Bronchial smooth muscle cell (primary cell): Measurements from ENCODE around the gene SETBP1. TPM values are rescaled to one million over a fixed set of nuclear protein-coding genes. Genes with fewer than 3 reads are reported as not detected.

Experiments used
- total RNA-seq: library from RNA; depleted of rRNA; stranded (reverse); fragments of >200 nt; gene quantifications from 2 replicates; pipeline ENCODE4 v1.2.1, GENCODE V29; 2014

Gene SETBP1
- total RNA-seq, result 5.2 and 5.6 TPM in 2 replicates

GRCh38 chr18:44680273-44681075 lies at the start of gene SETBP1:
Gene SETBP1, plus strand, starts transcription at chr18:44680888. Its CDS starts 20,459 bp downstream, at chr18:44701347.

